GM12873 (cell line): ENCODE measurements around the gene PDIA6.

Experiments
- TF ChIP-seq, protein P1 (sequence below): IDR thresholded peaks from 2 replicates; pipeline ENCODE4 v1.5.1; 2012; ENCODE audit warnings: low read depth, mild to moderate bottlenecking, moderate library complexity, low read length, control low read depth; ENCODE audit not compliant: insufficient read depth; ENCODE audit errors: missing control alignments

PDIA6 gene

DNA sequence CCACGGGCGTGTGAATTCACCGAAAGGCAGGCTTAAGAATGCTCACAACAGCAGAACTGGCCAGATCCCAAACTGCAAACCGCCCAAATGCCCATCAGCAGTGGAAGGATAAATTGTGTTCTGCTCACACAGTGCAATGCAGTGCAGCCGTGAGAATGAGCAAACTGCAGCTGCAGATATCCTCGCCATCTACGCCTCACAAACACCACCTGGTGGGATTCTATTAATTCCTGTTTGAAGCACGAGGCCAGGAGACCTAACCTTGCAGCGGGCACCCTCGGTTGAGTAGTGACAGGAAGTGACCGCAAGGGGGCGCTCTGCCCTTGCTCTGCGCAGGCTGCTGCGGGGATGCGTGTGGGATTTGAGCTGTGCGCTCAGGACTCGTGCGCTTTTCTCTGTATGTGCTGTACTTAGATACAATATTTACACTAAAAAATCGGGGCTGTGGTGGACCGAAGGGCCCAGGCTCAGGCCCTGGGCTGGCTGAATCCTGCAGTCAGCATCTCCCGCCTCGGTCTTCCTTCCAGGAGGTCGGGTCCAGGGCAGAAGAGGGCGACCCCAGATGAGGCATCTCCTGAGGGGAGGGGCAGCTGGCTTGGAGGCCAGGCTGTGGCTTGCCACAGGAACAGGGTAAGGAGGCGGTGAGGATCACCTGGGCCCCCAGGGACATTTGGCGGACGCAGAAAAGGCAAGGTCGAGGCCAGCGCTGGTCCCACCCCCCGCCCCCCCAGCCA lies 19.8 kb upstream of the PDIA6 start:
- TF ChIP-seq, protein P1, sequence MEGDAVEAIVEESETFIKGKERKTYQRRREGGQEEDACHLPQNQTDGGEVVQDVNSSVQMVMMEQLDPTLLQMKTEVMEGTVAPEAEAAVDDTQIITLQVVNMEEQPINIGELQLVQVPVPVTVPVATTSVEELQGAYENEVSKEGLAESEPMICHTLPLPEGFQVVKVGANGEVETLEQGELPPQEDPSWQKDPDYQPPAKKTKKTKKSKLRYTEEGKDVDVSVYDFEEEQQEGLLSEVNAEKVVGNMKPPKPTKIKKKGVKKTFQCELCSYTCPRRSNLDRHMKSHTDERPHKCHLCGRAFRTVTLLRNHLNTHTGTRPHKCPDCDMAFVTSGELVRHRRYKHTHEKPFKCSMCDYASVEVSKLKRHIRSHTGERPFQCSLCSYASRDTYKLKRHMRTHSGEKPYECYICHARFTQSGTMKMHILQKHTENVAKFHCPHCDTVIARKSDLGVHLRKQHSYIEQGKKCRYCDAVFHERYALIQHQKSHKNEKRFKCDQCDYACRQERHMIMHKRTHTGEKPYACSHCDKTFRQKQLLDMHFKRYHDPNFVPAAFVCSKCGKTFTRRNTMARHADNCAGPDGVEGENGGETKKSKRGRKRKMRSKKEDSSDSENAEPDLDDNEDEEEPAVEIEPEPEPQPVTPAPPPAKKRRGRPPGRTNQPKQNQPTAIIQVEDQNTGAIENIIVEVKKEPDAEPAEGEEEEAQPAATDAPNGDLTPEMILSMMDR: peak; percentile 99

DNA sequence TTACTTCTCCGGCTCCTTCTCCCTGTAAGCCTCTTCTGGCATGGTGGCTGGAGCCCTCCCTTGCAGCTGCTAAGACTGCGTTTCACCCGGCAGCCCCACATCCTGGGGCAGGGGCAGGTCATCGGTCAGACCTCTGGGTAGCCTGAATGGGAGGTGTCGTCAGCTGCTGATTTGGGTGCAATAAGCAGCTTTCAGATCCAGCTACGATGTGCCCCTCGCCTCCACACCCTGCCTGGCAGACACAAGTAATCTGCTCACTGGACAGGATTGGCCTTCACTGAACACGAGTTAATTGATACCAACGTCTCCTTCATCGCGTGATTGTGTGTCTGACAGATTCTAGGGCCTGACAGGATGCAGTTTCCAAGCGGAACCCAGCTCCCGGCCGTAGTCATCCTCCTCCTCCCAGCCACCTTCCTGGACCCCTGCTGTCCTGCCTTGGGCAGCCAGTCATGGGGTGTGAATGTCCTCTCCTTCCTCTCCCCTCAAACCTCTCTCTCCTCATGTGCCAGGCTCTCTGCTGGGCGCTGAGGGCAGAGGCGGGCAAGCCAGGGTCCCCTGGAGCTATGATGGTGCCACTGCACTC lies 18.9 kb upstream of the PDIA6 start:
- TF ChIP-seq, protein P1: no peak

DNA sequence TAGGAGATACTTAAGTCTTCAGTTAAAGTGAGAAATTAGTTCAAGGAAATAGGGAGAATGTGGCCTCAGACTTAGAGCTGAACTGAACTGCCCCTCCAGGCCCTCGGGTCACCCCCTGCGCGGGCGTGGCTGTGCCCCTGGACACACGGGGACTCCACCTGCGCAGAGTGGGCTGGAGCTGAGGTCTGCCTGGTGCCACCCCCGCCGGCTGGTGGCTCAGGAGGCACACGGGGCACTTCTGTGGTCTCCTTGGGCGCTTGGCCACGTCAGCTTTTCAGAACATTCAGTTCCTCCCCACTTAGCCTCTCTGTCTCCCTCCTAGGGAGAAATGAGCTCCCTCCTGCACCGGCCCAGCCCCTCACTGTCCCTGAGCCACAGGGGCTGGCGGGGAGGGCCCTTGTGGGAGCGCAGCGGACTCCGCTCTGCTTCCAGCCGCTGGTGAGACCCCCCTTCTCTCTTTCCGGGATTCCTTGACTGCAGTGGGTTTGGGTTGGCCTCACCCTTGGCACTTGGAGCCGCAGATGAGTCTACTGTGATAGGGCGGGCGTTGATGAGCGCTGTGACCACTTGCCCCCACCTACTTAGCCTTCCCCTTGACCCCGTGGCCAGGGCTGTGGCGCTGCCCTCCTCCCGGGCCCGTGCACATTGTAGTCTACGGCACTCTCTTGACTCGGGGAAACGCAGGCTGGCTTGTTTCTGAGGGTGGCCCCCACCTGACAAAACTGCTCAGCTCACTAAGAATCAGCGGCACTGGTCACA lies 18.2 kb upstream of the PDIA6 start:
- TF ChIP-seq, protein P1: no peak

DNA sequence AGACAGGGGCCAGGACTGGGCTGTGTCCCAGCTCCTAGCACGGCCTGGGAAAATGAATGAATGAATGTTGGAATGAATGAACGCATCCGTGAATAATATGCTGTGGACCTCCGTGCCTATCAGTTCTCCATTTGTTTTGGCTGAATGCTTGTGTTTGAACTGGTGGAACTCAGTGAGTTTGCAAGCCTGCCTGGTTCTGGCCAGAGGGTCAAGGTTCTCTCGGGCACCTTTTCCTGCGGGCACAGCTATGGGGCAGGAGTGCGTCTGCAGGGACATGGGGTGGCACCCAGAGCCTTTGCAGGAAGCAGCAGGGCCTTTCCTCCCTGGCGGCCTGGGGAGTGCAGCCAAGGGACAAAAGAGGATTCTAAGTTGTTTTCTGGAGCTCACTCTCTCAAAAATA lies 17.6 kb upstream of the PDIA6 start:
- TF ChIP-seq, protein P1: no peak

DNA sequence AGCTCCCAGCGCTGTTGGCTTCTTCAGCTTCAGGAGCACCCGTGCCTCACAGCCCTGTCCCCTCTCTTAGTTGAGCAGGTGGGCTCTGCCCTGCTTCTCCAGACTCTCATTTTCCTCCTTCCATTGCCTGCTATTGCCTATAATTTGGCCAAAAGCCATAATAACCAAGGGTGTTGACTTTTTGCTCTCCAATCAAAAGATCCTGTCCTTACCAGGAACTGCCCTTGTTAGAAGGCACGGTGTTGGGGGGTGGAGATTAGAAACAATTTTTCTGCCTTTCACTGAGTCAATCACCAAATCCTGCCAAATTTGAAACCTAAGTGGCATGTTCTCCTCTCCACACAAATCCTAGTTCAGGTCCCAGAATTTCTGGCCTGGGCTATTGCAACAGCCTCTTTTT lies 16.7 kb upstream of the PDIA6 start:
- TF ChIP-seq, protein P1: no peak

DNA sequence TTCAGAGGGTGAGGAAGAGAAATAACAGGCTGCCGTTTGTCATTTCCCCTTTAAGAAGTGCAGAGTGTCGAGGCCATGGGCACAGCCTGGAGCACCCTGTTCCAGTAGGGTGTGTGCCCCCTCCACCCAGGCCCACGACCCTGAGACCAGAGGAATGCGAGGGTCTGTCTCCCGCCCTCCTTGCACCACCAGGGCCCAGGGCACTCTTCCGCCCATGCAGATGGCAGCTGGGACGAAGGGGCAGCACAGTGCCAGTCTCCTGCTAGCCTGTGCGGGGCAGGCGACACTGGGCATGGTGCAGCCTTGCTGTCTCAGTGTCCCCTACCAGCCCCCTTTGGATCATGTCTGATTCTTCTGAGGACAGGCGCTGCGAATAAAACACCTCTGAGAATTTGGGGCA lies 15.8 kb upstream of the PDIA6 start:
- TF ChIP-seq, protein P1: no peak

DNA sequence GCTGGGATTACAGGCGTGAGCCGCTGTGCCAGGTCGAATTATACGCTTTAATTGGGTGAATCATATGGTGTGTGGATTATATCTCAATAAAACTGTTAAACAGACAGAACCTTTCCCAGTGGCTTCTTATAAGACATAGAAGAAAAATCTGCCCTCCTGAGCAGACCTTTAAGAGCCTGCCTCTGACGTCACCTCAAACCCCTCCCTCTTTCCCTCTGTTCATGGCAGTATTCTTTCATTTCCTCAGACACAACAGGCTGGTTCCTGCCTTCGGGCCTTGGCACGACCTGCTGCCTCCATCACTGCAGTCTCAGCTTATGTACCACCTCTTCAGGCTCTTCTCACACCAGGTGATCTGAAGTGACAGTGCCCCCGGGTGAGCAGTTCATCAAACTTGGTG lies 14.0 kb upstream of the PDIA6 start:
- TF ChIP-seq, protein P1: no peak
